Adrenal gland (tissue), 5 donors: ENCODE measurements around the gene KCNA5.

Experiments used
- POLR2A ChIP-seq, 2 donors: fragments of 450-650 bp; IDR thresholded peaks; one replicate each; pipeline ENCODE4 v1.6.1; 2017; ENCODE audit warnings: antibody characterized with exemption in 2 of 2, mild to moderate bottlenecking in 2 of 2, moderate library complexity in 1 of 2
- TF ChIP-seq, protein P1 (sequence below), 6 experiments: fragments of 450-650 bp in 4 of 6; fragments of 200-600 bp in 2 of 6; sonication (generic) in 1 of 6; IDR thresholded peaks; 1 replicate in 5 of 6; 2 replicates in 1 of 6; pipeline versions ENCODE4 v1.5.1 to v1.8.0; 2016 to 2021; ENCODE audit warnings: antibody characterized with exemption in 6 of 6, mild to moderate bottlenecking in 2 of 6, moderate library complexity in 1 of 6
- donor health status: DM: no; HTN: no; CAD: no.

DNA sequence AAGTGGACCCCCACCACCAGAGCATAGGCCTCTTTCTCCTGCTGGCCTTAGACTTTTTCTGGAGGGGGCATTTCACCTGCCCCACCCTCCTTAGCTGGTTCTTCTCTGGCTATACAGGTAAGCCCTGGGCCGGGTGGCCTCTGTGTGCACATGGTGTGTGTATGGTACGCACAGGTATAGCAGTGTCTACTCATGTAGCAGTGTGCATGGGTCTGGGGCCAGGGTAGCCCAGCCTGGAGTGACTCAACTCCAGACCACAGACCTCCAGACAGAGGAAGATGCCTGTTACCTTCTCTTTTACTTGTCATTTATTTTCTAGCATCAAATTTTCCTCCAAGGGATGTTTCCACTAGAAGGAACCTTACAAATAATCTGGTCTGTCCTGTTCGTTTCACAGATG is 6.9 kb downstream of the KCNA5 start:
- TF ChIP-seq, protein P1, sequence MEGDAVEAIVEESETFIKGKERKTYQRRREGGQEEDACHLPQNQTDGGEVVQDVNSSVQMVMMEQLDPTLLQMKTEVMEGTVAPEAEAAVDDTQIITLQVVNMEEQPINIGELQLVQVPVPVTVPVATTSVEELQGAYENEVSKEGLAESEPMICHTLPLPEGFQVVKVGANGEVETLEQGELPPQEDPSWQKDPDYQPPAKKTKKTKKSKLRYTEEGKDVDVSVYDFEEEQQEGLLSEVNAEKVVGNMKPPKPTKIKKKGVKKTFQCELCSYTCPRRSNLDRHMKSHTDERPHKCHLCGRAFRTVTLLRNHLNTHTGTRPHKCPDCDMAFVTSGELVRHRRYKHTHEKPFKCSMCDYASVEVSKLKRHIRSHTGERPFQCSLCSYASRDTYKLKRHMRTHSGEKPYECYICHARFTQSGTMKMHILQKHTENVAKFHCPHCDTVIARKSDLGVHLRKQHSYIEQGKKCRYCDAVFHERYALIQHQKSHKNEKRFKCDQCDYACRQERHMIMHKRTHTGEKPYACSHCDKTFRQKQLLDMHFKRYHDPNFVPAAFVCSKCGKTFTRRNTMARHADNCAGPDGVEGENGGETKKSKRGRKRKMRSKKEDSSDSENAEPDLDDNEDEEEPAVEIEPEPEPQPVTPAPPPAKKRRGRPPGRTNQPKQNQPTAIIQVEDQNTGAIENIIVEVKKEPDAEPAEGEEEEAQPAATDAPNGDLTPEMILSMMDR (IDR thresholded peaks at IDR 0.05): no peak
- no peak for TF ChIP-seq POLR2A (IDR thresholded peaks at IDR 0.05)
